ENCODE data around the gene FAM53B.

FAM53B gene

GRCh38 chr10:124728071-124728829 is 15.9 kb downstream of the FAM53B start:
- Histone ChIP-seq H3K36me3 (ENCODE audit: control insufficient read depth in 1 of 2, insufficient read depth in 2 of 2, low read length in 2 of 2) (peaks cover 10 to 16% of the 10 kb centered on the region in 2 donors), H3K4me1 (ENCODE audit: control insufficient read depth in 1 of 2, insufficient read depth in 2 of 2, low read length in 2 of 2) (peaks cover 74 to 75% of the 10 kb centered on the region in 2 donors), H3K9me3 (ENCODE audit: control insufficient read depth in 1 of 2, low read length in 2 of 2) (no peaks in the 10 kb centered on the region), H3K9ac (ENCODE audit: low read depth in 1 of 2, low read length in 2 of 2) (no peak overlapping the region), H3K27ac (ENCODE audit: low read depth, low read length) (peak overlapping the region; percentile 53), H3K27me3 (ENCODE audit: control insufficient read depth in 1 of 2, insufficient read depth in 2 of 2, low read length in 2 of 2) (no peaks in the 10 kb centered on the region), H3K4me3 (ENCODE audit: low read depth in 1 of 2, low read length in 2 of 2) (no peak overlapping the region)

- Histone ChIP-seq H3K4me3 (ENCODE audit: low read depth in 1 of 2, low read length in 2 of 2) (no peak overlapping the region), H3K27ac (ENCODE audit: low read depth, low read length) (no peak overlapping the region), H3K27me3 (ENCODE audit: control insufficient read depth in 1 of 2, insufficient read depth in 2 of 2, low read length in 2 of 2) (no peaks in the 10 kb centered on the region), H3K4me1 (ENCODE audit: control insufficient read depth in 1 of 2, insufficient read depth in 2 of 2, low read length in 2 of 2) (peaks cover 74 to 75% of the 10 kb centered on the region in 2 donors), H3K36me3 (ENCODE audit: control insufficient read depth in 1 of 2, insufficient read depth in 2 of 2, low read length in 2 of 2) (peaks cover 10 to 16% of the 10 kb centered on the region in 2 donors), H3K9me3 (ENCODE audit: control insufficient read depth in 1 of 2, low read length in 2 of 2) (no peaks in the 10 kb centered on the region), H3K9ac (ENCODE audit: low read depth in 1 of 2, low read length in 2 of 2) (no peak overlapping the region)
These were observed 16.7 kb downstream of the FAM53B start for GRCh38 chr10:124727361-124727960.

GRCh38 chr10:124725791-124726190 is 18.4 kb downstream of the FAM53B start:
- Histone ChIP-seq H3K4me3 (ENCODE audit: low read depth in 1 of 2, low read length in 2 of 2) (no peak overlapping the region), H3K27me3 (ENCODE audit: control insufficient read depth in 1 of 2, insufficient read depth in 2 of 2, low read length in 2 of 2) (no peaks in the 10 kb centered on the region), H3K9ac (ENCODE audit: low read depth in 1 of 2, low read length in 2 of 2) (no peak overlapping the region), H3K27ac (ENCODE audit: low read depth, low read length) (no peak overlapping the region), H3K36me3 (ENCODE audit: control insufficient read depth in 1 of 2, insufficient read depth in 2 of 2, low read length in 2 of 2) (peaks cover 8 to 10% of the 10 kb centered on the region in 2 donors), H3K9me3 (ENCODE audit: control insufficient read depth in 1 of 2, low read length in 2 of 2) (no peaks in the 10 kb centered on the region), H3K4me1 (ENCODE audit: control insufficient read depth in 1 of 2, insufficient read depth in 2 of 2, low read length in 2 of 2) (peaks cover 83% of the 10 kb centered on the region in 2 donors)

- H3K36me3 ChIP-seq (ENCODE audit: control insufficient read depth in 1 of 2, insufficient read depth in 2 of 2, low read length in 2 of 2), result peaks cover 8 to 10% of the 10 kb centered on the region in 2 donors
These were observed 19.0 kb downstream of the FAM53B start for GRCh38 chr10:124725171-124725631.

GRCh38 chr10:124724279-124725027 is 19.7 kb downstream of the FAM53B start:
- H3K4me1 ChIP-seq (ENCODE audit: control insufficient read depth in 1 of 2, insufficient read depth in 2 of 2, low read length in 2 of 2), result peaks cover 72 to 74% of the 10 kb centered on the region in 2 donors

More at GRCh38 chr10:124725171-124725631, 19.0 kb downstream of the FAM53B start:
- Histone ChIP-seq H3K4me1 (ENCODE audit: control insufficient read depth in 1 of 2, insufficient read depth in 2 of 2, low read length in 2 of 2) (peaks cover 77 to 79% of the 10 kb centered on the region in 2 donors), H3K27me3 (ENCODE audit: control insufficient read depth in 1 of 2, insufficient read depth in 2 of 2, low read length in 2 of 2) (no peaks in the 10 kb centered on the region), H3K9ac (ENCODE audit: low read depth in 1 of 2, low read length in 2 of 2) (no peak overlapping the region), H3K27ac (ENCODE audit: low read depth, low read length) (no peak overlapping the region), H3K4me3 (ENCODE audit: low read depth in 1 of 2, low read length in 2 of 2) (no peak overlapping the region), H3K9me3 (ENCODE audit: control insufficient read depth in 1 of 2, low read length in 2 of 2) (no peaks in the 10 kb centered on the region)

GRCh38 chr10:124723826-124724225 is 20.4 kb downstream of the FAM53B start:
- Histone ChIP-seq H3K36me3 (ENCODE audit: control insufficient read depth in 1 of 2, insufficient read depth in 2 of 2, low read length in 2 of 2) (peaks cover 0 to 6% of the 10 kb centered on the region in 2 donors), H3K9ac (ENCODE audit: low read depth in 1 of 2, low read length in 2 of 2) (peak overlapping the region; percentile 43 to 48), H3K4me3 (ENCODE audit: low read depth in 1 of 2, low read length in 2 of 2) (peak overlapping the region; percentile 7 to 24), H3K4me1 (ENCODE audit: control insufficient read depth in 1 of 2, insufficient read depth in 2 of 2, low read length in 2 of 2) (peaks cover 72 to 74% of the 10 kb centered on the region in 2 donors), H3K27me3 (ENCODE audit: control insufficient read depth in 1 of 2, insufficient read depth in 2 of 2, low read length in 2 of 2) (no peaks in the 10 kb centered on the region), H3K27ac (ENCODE audit: low read depth, low read length) (peak overlapping the region; percentile 35), H3K9me3 (ENCODE audit: control insufficient read depth in 1 of 2, low read length in 2 of 2) (no peaks in the 10 kb centered on the region)

More at GRCh38 chr10:124724279-124725027, 19.7 kb downstream of the FAM53B start:
- Histone ChIP-seq H3K36me3 (ENCODE audit: control insufficient read depth in 1 of 2, insufficient read depth in 2 of 2, low read length in 2 of 2) (peaks cover under 1 to 6% of the 10 kb centered on the region in 2 donors), H3K9me3 (ENCODE audit: control insufficient read depth in 1 of 2, low read length in 2 of 2) (no peaks in the 10 kb centered on the region), H3K9ac (ENCODE audit: low read depth in 1 of 2, low read length in 2 of 2) (peak overlapping the region in 1 of 2 donors; percentile 38), H3K27me3 (ENCODE audit: control insufficient read depth in 1 of 2, insufficient read depth in 2 of 2, low read length in 2 of 2) (no peaks in the 10 kb centered on the region), H3K4me3 (ENCODE audit: low read depth in 1 of 2, low read length in 2 of 2) (peak overlapping the region in 1 of 2 donors; percentile 7), H3K27ac (ENCODE audit: low read depth, low read length) (peak overlapping the region; percentile 35)

- Histone ChIP-seq H3K4me1 (ENCODE audit: control insufficient read depth in 1 of 2, insufficient read depth in 2 of 2, low read length in 2 of 2) (peaks cover 72 to 74% of the 10 kb centered on the region in 2 donors), H3K27me3 (ENCODE audit: control insufficient read depth in 1 of 2, insufficient read depth in 2 of 2, low read length in 2 of 2) (no peaks in the 10 kb centered on the region), H3K36me3 (ENCODE audit: control insufficient read depth in 1 of 2, insufficient read depth in 2 of 2, low read length in 2 of 2) (peaks cover 0 to 6% of the 10 kb centered on the region in 2 donors), H3K9ac (ENCODE audit: low read depth in 1 of 2, low read length in 2 of 2) (peak overlapping the region; percentile 43 to 48), H3K9me3 (ENCODE audit: control insufficient read depth in 1 of 2, low read length in 2 of 2) (no peaks in the 10 kb centered on the region), H3K27ac (ENCODE audit: low read depth, low read length) (peak overlapping the region; percentile 26), H3K4me3 (ENCODE audit: low read depth in 1 of 2, low read length in 2 of 2) (peak overlapping the region; percentile 7 to 24)
These were observed 21.1 kb downstream of the FAM53B start for GRCh38 chr10:124722798-124723783.

GRCh38 chr10:124721330-124722045 is 22.7 kb downstream of the FAM53B start:
- no peak overlapping the region for H3K4me3 ChIP-seq (ENCODE audit: low read depth in 1 of 2, low read length in 2 of 2)
- H3K9ac ChIP-seq (ENCODE audit: low read depth in 1 of 2, low read length in 2 of 2), result peak overlapping the region in 1 of 2 donors; percentile 39
- peak overlapping the region; percentile 26 for H3K27ac ChIP-seq (ENCODE audit: low read depth, low read length)
- H3K4me1 ChIP-seq (ENCODE audit: control insufficient read depth in 1 of 2, insufficient read depth in 2 of 2, low read length in 2 of 2), result peaks cover 75 to 76% of the 10 kb centered on the region in 2 donors
- H3K27me3 ChIP-seq (ENCODE audit: control insufficient read depth in 1 of 2, insufficient read depth in 2 of 2, low read length in 2 of 2), result no peaks in the 10 kb centered on the region
- H3K36me3 ChIP-seq (ENCODE audit: control insufficient read depth in 1 of 2, insufficient read depth in 2 of 2, low read length in 2 of 2), result peaks cover 6% of the 10 kb centered on the region in 2 donors
- no peaks in the 10 kb centered on the region for H3K9me3 ChIP-seq (ENCODE audit: control insufficient read depth in 1 of 2, low read length in 2 of 2)
